CD4-positive, alpha-beta T cell treated with Interferon gamma for 1 hour (primary cell): ENCODE measurements around the gene CAPS.
"Not testable (repeated sequence)": the region's sequence is repeated elsewhere in the genome, so short reads cannot be mapped to it uniquely, and the experiment has no call there.

ENCODE experiments used
- DNase-seq: peaks from one replicate; pipeline ENCODE4 v3.0.0-alpha.2; 2020

Gene CAPS

DNA sequence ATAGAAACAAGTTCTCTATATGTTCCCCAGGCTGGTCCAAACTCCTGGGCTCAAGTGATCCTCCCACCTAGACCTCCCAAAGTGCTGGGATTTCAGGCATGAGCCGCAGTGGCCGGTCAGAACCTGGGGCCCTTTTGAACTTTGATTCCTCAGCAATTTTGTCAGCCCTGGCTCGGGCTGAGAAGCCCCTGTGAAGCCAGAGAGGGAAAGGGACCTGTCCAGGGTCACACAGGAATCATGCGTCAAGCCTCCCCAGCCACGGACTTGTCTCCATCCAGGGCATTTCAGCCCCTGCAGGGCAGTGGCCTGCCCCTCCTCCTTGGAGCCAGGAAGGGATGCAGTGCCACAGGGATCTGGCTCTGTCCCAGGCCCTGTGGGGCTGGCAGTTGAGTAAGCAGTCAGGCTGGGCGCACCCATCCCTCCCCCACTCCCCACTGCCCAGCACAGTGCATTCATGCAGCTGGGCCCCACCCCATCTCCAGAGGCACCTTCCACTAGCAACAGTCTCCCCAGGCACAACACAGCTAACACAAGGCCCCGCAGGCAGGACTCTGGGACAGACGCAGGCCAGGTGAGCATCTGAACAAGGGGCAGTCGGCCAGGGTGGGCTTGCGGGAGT is at the start of gene CAPS:
Gene CAPS, plus strand, starts transcription at position 516 of the 619 bp plus-strand sequence. CDS start 153 bp downstream, outside the sequence.
- no peak for DNase-seq

DNA sequence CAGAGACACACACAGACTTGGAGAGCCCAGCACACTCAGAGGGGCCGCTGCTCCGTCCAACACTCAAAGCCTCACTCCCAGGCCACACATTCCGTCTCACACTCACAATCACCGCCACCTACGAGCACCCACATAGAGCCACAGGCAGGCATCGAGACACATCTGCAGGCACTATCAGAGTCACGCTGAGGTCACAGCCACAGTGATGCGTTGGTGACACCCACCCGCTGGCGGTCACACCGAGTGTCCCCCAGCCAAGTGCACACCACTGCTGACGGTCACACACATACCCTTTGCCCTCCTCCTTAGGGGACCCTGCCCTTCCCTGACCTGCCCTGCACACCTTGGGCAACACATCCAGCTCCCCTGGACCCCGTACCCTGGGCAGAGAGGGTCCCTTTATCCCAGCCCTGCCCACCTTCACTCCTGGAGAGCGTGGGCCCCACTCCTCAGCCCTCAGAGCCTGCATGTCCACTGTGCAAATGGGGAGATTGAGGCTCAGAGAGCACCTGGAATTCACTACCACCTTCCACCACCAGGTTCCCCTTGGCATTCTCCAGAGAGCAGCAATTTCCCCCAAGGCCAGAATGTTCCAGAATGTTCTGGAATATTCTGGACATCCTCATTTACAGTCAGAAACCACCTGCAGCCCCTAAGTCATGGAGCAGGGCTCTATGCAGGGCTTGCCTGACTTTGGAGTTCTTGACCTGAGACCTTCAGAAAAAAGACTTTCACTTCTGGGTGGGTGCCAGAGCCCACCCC is 49.1 kb upstream of the CAPS start:
- no peak for DNase-seq

DNA sequence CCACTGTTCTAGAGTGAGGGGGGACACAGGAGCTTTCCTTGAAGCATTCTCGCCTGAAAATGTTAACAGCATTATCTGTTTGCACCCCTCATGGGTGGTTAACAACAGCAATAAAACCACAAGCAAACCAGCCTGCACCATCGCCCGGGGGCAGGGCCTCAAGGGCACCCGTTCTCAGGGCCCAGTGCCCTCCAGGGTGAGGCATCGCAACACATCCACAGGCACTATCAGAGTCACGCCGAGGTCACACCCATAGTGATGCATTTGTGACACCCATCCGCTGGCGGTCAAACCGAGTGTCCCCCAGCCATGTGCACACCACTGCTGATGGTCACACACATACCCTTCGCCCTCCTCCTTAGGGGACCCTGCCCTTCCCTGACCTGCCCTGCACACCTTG is 48.3 kb upstream of the CAPS start:
- DNase-seq, result no peak

DNA sequence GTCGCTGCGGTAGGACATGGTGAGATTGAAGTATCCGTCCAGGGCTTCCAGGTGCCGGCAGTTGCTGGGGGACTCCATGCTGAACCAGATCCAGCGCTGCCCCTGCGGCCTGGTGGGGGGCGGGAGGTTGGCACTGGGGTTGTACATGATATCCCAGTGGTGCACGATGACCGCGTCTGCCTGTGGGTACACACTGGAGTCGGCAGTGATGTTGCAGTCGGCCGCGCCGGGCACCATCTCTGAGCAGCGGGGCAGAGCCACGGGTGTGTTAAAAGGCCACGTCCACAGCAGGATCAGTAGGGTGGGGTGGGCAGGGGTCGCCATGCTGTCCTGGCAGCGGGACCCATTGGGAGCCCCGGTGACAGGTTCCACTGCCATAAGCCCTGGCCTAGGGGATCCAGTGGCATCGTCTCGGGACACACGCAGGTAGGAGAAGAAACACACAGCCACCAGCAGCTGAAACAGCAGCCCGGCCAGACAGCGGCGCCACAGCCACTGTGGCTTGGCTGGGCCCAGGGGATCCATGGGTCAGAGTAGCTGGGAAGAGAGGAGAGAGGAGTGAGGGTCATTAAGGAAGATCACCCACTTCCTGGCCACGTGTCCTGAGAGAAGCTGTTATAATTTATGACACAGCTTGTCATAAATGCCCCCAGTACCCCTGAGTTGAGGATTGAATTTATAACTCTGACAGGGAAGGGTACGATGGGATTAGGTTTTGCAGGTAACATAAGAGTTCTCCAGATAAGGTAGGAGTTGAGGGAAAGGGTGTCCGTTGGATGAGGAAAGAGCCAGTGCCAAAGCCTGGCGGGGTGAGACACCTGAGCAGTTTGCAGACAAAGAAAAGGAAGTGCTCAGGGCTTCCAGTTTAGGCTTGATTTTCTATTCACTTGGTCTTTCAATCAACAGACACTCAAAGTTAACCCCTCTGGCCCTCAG is 46.6 kb upstream of the CAPS start:
- DNase-seq, result no peak

DNA sequence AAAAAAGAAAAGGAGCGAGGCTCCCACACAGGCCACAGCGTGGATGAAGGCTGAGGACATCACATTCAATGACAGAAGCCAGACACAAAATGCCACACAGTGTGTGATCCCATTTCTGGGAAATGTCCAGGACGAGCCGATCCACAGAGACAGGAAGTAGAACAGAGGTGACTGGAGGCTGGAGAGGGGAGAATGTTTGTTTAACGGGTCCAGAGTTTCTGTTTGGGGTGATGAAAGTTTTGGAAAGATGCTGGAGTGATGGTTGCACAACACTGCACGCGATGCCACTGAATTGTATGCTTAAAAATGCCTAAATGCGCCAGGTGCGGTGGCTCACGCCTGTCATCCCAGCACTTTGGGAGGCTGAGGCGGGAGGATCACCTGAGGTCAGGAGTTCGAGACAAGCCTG is 43.1 kb upstream of the CAPS start:
- no peak for DNase-seq

DNA sequence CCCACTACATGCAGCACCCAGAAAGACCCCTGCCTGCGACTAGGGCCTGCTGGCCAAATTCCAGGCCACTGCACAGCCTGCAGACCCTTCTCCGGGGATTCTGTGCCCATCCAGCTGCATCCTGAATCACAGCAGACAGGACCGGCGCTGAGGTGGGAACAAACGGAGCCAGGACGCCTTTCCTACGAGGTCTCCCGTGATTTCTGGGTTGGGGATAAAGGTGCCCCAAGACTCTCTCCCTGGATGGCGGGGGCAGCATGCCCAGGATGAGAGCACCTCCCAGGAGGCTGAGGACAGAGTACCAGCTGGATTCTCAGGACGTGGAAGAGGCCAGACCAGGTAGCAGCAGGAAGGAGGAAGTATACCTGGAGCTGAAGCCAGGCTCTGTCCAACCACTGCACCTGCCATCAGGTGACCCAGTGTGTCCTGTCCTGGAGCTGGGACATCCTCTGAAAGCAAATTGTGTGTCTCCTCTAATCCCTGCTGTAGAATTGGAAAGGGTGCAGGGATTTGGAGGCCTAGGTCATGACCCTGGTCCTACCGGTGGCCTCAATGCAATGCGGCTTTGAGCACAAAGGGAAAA is 40.3 kb upstream of the CAPS start:
- no peak for DNase-seq

DNA sequence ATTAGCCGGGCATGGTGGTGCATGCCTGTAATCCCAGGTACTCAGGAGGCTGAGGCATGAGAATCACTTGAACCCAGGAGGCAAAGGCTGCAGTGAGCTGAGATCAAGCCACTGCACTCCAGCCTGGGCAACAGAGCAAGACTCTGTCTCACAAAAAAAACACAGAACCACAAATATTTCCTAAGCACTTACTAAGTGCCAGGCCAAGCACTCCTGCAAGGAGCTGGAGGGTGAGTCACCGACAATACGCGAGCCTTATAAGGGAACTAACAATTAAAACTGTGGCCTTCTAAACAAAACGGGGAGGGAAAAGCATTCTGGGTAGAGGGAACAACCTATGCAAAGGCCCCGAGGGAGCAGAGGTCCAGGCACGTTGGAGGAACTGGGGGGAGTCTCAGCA is 39.6 kb upstream of the CAPS start:
- not testable (repeated sequence) for DNase-seq

DNA sequence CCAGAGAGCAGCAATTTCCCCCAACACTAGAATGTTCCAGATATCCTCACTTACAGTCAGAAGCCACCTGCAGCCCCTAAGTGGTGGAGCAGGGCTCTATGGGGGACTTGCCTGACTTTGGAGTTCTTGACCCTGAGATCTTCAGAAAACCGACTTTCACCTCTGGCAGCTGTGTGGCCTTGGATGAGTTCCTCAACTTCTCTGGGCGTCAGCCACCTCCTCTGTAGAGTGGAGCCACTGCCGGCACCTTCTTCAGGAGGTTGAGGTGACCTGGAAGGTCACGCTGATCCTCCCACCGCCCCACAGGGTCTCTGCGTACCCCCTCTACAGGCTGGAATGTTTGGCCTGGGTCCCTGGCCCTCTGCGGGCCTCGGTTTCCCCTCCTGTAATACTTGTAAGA is 36.6 kb upstream of the CAPS start:
- no peak for DNase-seq

DNA sequence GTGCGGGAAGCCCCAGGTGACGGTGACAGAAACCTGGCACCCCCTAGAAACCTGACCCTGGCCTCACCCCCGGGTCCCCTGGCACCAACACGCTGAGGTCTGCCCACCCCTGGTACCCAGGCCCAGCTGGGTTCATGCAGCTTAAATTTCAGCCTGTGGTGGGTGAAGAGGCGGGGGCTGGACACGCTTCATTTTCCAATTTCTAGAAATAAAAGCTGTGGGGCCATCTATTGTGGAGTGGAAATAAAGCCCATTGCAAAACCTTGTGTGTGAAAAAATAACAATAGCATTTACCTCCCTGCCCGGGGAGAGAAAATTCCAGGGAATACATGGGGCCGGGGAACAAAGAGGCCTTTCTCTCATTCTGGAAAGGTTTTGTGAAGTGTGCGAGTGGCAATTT is 36.2 kb upstream of the CAPS start:
- no peak for DNase-seq

DNA sequence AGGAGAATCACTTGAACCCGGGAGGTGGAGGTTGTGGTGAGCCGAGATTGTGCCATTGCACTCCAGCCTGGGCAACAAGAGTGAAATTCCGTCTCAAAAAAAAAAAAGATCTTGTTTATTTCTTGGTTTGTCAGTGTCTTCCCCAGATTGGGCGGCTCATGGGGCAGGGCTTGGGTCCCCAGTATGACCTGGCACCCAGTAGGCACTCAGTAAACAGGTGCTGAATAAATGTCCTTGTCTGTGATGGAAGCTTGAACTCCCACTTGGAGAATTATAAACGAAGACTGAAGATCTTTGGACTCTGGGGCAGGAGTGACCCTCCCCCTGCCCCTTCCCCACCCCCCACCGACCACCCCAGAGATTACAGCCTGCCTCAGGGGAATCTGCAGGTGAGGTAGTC is 33.9 kb upstream of the CAPS start:
- DNase-seq, result no peak

DNA sequence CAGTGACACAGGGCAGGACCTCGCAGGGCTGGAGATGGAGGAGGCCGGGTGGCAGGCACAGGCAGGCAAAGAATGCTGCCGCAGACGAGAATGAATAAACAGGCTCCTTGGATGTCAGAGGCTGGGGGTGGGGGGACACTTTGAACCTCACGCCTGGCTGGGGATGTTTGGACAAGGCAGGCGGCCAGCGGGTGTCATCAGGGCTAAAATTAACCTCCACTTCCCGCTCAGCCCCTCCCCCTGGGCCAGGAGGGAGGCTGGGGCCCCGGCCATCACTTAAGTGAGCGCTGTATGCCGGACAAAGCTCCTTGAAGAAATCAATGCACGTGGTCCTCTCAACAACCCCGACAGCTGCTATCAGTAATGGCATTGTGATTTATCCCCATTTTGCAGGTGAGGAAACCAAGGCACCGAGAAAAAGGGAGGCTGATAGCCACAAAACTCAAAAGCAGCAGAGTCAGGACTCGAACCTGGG is 33.4 kb upstream of the CAPS start:
- DNase-seq, result no peak

DNA sequence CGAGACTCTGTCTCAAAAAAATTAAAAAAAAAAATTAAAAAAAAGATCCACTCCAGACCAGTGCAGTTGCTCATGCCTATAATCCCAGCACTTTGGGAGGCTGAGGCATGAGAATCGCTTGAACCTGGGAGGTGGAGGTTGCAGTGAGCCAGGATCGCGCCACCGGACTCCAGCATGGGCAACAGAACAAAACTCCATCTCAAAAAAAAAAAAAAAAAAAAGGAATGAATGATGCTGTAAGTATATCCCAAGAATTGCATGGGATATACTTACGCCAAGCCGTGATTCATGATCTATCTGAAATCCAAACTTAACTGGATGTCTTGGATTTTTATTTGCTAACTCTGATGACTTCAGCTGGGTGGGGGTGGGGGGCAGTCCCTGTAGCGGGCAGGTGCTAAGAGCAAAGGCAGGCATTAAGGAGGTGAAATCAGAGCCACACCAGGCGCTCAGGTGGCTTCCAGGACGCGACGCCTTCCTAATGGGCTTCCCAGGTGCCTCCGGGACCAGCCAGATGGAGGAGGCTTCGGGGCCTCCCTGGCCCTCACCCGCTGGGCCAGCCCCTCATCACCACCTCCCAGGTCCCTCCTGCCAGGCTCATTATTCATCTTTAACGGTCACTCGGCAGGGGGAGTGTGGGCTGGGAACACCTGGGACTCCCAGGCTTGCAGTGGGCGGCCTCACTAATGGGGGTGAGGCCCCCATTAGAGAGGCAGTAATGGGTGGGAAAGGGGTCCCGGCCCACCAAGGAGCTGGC is 32.3 kb upstream of the CAPS start:
- DNase-seq, result no peak

DNA sequence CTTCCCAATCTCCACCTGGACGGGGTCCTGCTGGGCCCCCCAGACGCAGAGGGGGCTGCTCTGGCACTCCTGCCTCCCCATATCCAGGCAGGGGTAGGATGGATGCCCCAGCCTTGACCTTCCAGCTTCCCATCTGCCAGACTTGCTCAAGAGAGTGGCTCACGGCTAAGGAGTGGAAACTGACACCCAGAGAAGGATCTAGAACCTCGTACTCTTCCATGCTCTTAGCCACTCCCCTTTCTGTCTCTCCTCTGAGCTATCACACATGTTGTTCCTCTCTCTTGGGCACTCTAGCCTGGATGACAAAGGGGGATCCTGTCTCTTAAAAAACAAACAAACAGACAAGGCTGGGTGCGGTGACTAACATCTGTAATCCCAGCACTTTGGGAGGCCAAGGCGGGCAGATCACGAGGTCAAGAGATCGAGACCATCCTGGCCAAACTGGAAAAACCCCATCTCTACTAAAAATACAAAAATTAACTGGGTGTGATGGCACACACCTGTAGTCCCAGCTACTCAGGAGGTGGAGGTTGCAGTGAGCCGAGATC is 31.6 kb upstream of the CAPS start:
- DNase-seq, result no peak

DNA sequence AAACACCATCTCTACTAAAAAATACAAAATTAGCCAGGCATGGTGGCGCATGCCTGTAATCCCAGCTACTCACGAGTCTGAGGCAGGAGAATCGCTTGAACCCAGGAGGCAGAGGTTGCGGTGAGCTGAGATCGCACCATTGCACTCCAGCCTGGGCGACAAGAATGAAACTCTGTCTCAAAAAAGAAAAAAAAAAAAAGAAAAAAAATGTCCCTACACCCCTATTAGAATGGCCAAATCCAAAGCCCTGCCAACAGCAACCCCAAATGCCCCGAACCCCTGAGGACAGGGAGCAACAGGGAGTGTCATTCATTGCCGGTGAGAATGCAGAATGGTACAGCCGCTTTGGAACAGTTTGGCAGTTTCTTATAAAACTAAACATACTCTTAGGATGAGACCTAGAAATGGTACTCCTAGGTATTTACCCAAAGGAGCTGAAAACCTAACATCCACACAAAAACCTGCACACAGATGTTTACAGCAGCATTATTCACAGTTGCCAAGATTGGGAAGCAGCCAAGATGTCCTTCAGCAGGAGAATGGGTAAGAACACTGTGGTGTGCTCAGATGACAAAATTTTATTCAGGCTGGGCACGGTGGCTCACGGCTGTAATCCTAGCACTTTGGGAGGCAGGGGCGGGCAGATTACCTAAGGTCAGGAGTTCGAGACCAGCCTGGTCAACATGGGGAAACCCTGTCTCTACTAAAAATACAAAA is 30.7 kb upstream of the CAPS start:
- DNase-seq, result not testable (repeated sequence)

DNA sequence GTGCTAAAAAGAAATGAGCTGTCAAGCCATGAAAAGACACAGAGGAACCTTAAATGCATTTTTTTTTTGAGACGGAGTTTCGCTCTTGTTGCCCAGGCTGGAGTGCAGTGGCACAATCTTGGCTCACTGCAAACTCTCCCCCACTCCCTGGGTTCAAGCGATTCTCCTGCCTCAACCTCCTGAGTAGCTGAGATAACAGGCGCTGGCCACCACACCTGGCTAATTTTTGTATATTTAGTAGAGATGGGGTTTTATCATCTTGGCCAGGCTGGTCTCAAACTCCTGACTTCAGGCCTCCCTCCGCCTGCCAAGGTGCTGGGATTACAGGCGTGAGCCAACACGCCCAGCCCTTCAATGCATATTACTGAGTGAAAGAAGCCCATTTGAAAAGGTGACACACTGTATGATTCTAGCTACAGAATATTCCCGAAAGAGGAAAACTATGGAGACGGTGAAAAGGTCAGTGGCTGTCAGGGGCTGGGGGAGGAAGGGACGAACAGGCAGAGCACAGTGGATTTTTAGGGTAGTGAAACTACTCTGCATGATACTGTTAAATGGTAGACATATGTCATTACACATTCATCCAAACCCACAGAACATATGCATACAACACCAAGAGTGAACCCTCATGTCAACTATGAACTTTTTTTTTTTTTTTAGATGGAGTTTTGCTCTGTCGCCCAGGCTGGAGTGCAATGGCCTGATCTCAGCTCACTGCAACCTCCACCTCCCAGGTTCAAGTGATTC is 29.8 kb upstream of the CAPS start:
- DNase-seq, result not testable (repeated sequence)

DNA sequence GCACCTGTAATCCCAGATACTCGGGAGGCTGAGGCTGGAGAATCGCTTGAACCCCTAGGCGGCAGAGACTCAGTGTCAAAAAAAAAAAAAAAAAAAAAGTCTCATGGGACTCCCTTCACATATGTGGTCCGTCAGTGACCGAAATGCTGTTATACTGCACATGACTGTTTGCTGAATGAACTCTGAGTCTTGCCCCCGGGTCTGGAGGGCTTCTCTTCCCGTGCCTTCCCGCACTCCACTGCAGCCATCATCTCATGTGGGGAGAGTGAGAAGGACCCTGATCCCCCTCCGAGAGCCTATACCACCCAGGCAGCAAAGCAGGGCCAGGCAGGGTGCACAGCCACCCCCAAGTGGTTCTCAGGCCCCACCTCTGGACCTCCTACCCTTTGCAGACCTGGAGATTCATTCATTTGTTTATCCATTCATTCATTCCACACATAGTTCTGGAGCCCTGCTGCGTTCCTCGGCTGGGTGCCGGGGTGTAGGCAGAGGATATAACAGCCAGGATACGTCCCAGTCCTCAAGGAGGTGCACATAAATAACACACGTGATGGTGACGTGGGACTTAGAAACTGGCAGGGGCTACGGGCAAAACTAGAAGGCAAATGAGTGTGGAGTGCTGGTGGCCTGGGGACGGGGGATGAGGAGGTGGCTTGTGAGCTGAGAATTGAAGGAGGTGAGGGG is 24.6 kb upstream of the CAPS start:
- DNase-seq, result no peak

DNA sequence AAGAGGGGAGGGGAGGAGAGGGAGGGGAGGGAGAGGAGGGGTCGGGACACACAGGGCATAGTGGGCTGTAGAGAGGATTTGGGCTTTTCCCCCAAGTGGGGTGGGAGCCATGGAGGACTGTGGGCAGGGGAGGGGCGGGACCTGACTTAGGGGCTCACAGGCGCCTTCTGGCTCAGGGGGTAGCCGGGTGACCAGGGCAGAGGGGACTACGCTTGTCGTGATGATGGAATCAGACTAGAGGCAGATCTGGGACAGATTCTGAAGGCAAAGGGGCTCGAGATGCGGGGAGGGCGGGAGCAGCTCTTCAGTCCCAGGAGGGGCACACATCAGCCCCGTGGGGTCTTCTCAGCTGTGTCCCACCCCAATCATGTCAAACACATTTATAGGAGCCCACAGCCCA is 24.0 kb upstream of the CAPS start:
- no peak for DNase-seq

DNA sequence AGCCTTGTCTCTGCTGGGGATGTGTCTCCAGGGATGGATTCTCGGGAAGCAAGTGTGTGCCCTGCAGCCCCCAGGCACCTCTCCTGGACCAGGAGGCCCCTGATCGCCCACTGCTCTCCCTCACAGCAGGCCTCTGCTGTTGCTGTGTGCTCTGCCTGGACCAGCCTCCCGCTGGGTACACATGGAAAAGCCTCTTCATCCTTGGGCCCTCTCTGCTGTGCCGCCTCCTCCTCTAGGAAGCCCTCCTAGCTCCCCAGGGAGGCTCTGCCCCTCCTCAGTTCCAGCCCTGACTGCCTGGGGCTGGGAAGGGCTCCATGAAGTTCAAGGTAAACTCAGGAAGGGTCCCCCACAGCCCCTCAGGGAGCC is 22.5 kb upstream of the CAPS start:
- no peak for DNase-seq

DNA sequence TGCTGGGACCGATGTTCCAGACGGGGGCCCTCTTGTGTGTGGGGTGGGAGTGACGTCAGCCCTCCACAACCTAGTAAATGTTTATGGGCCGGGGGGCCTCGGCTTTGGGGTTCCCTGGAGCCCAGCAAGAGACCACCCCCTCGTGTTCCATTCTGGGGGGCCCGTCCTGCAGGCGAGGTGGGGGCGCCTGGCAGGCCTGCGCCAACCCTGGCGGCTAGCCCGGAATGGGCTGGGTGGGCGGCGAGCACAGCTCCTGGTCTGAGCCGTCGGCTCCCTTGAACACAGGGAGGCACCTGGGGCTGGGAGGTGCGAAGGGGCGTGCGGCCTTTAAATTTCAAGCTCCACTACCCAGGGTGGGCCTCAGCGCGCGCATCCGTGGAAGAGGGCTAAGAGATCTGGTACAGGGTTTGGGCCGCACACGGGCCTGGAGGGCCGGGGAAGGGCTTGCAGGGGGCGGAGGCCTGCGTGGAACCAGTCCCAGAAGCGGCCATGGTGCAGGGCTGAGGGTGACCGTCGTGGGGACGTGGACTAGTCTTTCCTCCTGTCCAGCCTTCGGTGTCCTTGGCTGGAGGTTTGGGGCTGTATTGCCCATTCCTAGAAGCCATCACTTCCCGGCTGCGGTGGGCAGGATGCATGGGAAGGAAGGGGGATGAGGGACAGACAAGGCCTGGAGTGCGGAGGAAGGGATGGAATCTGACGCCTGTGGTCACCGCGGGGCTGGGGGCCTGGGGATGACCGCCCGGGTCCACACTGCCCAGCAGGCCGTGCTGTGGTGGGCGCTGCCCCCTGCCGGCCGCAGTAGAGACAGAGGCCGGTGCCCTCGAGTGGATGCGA is 21.9 kb upstream of the CAPS start:
- no peak for DNase-seq
